AG10803 (cell line): ENCODE data around the gene C1GALT1C1L.

ENCODE experiments used
- DNase-seq: peaks from one replicate; pipeline ENCODE4 v3.0.0; 2010; ENCODE audit warnings: low read depth
- H3K4me3 ChIP-seq: 2 replicates; pipeline ENCODE4 v1.5.1; 2011; ENCODE audit warnings: mild to moderate bottlenecking, low read length, control low read depth
- TF ChIP-seq, protein P1 (sequence below): conservative IDR thresholded peaks from 2 replicates; pipeline ENCODE4 v1.5.1; 2011; ENCODE audit warnings: mild to moderate bottlenecking, low read length, control low read depth, inconsistent platforms

Gene C1GALT1C1L

DNA sequence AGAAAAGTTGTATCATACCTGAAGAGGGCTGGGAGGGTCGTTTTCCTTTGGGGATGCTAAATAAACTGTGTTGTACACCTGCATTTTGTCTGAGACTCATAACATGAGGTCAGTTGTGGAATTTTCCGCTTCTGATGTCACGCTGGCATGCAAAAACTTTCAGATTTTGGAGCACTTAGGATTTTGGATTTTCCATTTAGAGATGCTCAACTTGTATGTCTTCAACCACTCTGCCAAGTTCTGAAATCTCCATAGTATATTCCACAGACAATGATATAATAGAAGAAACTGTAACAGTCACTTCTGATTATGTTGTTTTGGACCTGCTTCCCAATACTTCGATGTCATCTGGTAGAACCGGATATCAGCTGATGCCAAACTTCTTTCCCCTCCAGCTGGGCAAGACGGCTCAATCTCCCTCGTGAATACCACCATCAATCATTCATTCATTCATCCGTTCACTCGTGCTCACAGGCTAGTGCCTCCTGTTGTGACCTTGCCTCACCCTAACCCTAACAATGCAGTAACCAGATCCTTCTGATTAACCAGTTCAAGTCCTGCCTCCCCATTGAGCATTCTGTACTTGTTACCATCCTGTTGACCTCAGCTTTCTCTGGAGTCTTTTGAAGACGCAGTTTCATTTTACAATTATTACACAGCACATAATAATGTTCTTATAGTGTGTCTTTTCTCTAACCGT, 44.5 kb downstream of the C1GALT1C1L start:
- TF ChIP-seq, protein P1, sequence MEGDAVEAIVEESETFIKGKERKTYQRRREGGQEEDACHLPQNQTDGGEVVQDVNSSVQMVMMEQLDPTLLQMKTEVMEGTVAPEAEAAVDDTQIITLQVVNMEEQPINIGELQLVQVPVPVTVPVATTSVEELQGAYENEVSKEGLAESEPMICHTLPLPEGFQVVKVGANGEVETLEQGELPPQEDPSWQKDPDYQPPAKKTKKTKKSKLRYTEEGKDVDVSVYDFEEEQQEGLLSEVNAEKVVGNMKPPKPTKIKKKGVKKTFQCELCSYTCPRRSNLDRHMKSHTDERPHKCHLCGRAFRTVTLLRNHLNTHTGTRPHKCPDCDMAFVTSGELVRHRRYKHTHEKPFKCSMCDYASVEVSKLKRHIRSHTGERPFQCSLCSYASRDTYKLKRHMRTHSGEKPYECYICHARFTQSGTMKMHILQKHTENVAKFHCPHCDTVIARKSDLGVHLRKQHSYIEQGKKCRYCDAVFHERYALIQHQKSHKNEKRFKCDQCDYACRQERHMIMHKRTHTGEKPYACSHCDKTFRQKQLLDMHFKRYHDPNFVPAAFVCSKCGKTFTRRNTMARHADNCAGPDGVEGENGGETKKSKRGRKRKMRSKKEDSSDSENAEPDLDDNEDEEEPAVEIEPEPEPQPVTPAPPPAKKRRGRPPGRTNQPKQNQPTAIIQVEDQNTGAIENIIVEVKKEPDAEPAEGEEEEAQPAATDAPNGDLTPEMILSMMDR, result no peak
- H3K4me3 ChIP-seq, result no peak overlapping the region
- DNase-seq, result no peak
